DMS114 treated with DMSO at 0.1 percent for 48 hours (cell line): ENCODE results near the gene GNAQ.
"Not testable (repeated sequence)": the region's sequence is repeated elsewhere in the genome, so short reads cannot be mapped to it uniquely, and the experiment has no call there.

Experiments used
- DNase-seq: peaks from one replicate; lab custom pipeline; 2025; ENCODE audit not compliant: unreplicated experiment; lab: John Stamatoyannopoulos, UW

Gene GNAQ

GRCh38 chr9:77748214-77748772 is 283.3 kb downstream of the GNAQ start:
- DNase-seq = no peak

DNA sequence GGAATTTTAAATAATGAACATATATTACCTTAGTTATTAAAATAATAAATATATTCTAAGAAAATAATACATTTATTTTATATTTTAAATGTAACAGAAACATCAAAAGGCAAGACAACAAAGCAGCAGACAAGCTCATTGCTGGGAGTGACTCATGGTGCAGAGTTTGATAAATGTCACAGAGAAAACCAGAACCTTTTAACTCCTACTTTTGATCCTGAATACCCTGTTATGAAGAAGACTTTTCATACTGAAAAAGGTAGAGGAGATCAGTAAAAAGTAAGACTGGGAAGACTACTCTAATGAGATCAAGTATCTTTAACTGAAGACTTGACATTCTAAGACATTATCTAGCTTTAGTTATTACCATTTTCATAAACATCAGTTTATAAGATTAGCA is 284.4 kb downstream of the GNAQ start:
- no peak for DNase-seq

GRCh38 chr9:77744841-77745430 is 286.7 kb downstream of the GNAQ start:
- no peak for DNase-seq

DNA sequence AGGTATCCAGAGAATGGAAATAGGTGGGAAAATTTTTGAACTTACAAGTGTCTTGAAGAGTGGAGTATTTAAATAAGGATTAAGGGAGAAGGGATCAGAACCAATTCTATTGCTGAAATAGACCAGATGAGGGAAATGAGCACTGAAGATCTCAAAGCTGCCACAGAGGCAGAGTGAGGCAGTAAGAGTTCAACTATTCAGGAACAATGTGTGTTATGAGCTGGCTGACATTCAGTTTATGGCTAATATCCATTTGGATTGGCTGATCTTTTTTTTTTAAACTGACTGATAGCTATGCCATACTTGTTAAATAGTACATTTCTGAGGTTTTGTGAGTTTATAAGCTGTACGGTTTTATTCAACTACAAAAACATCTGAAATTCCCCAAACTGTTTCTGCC is 288.2 kb downstream of the GNAQ start:
- no peak for DNase-seq

- DNase-seq = no peak
Measured at GRCh38 chr9:77738932-77739331, 292.7 kb downstream of the GNAQ start.

- no peak for DNase-seq
Measured at GRCh38 chr9:77735494-77735893, 296.1 kb downstream of the GNAQ start.

DNA sequence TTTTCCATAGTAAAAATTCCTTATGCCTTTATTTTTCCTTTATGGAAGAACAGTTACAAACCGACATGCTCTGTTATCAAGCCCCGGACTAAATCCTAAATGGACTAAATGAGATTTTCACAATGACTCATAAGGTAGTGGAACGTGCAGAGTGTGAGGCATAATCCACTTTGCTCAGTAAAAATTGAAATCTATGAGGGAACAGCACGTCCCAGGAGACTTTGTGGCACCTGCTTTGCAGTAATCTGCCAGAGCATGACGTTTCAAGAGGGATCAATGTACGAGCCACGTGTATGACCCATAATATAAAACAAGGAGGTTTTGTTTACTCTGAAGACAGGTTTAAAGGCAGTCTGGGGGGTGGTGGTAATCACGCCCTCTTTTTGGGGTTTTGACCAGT is 299.7 kb downstream of the GNAQ start:
- no peak for DNase-seq

GRCh38 chr9:77731008-77731698 is 300.5 kb downstream of the GNAQ start:
- no peak for DNase-seq

- no peak for DNase-seq
Measured at GRCh38 chr9:77729177-77729576, 302.4 kb downstream of the GNAQ start.

DNA sequence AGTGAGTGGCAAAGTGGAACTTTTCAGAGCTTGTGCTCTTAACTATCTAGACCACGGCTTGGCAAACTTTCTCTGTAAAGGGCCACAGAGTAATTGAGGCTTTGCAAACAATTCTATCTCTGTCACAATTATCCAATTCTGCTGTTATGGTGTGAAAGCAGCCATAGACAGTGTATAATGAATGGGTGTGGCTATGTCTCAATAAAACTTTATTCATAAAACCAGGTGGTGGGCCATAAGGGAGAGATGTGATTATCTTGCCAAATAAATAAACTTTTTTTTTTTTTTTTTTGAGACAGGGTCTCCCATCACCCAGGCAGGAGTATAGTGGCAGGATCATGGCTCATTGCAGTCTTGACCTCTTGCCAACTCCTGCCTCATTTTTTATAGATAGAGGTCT is 304.8 kb downstream of the GNAQ start:
- DNase-seq = no peak

GRCh38 chr9:77726289-77726688 is 305.3 kb downstream of the GNAQ start:
- no peak for DNase-seq

DNA sequence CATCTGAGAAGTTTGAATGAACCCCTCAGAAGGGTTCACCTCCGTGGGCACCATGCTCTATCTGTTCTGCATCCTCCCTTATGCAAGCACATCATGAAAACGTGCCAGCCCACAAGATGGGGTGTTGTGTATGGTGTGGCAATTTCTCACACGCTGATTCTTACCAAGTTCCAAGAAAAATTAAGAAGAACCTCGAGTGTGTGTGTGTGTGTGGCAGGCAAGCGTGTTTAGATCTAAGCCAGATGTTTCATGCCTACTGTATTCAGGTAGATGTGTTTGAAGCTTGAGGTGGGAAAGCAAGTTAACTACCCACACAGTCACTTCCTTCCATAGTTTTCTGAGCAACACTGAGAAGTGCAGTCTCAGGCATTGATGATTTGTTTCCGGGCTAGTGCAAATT is 305.8 kb downstream of the GNAQ start:
- no peak for DNase-seq

DNA sequence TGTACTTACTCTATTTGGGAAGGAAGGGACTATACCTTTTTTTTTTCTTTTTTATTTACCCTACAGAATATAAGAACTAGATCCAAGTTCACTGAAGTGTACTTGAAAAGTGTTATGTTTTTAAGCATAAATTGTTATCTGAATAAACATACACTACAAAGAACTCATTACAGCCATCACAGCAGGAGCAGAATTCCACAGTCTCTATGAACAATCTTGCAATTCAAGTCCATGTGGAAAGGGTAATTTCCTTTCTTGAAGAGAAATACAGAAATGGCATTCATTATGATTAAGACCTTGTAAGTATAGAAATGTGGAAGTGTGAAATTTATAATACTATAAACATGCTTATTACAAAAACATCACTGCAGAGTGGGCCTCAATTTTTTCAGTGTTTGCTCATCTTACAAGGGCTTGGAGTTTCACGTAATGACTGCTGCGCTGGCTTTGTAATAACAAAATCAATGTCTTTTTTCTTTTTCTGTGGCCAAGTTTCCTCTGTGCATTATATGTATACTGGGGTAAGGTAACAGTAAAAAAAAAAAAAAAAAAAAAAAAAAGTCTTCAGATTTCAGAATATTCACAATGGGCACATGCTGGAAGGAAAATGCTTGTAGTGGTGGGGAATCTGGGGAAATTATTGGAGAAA is 306.4 kb downstream of the GNAQ start:
- no peak for DNase-seq

- DNase-seq = not testable (repeated sequence)
Measured at GRCh38 chr9:77721156-77721555, 310.5 kb downstream of the GNAQ start.

DNA sequence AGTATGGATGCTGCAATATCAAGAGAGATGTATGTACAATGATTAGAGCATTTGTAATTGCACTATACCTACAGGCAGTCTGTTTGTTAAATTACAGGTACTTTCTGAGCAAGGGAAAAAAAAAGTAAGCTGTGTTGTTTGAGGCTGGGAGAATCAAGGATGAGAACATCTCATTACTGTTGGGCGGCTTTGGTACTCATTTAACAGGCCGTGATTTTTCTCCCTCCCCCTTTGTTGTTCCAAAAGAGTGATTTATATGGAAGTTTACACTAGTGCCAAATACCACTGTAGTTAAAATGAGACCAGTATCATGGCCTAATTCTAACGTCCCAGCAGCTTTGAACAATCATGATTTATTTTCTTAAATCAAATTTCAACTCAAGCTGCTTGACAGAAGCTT is 312.3 kb downstream of the GNAQ start:
- no peak for DNase-seq

DNA sequence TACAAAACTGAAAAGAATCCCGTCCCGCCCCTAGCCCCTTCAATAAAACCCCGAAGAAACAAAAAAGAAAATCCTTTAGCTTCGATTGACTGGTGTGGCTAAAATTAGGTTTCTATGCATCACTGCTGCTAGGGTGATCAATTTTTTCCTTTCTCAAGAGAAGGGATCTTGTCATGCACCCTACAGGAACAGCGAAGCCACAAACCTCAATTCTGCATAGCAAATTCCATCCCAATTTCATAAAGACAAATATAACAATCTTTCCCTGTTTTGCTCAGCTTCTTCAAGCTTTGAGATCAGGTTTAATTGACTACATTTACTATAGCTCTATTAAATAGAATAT is 313.3 kb downstream of the GNAQ start:
- DNase-seq = not testable (repeated sequence)

DNA sequence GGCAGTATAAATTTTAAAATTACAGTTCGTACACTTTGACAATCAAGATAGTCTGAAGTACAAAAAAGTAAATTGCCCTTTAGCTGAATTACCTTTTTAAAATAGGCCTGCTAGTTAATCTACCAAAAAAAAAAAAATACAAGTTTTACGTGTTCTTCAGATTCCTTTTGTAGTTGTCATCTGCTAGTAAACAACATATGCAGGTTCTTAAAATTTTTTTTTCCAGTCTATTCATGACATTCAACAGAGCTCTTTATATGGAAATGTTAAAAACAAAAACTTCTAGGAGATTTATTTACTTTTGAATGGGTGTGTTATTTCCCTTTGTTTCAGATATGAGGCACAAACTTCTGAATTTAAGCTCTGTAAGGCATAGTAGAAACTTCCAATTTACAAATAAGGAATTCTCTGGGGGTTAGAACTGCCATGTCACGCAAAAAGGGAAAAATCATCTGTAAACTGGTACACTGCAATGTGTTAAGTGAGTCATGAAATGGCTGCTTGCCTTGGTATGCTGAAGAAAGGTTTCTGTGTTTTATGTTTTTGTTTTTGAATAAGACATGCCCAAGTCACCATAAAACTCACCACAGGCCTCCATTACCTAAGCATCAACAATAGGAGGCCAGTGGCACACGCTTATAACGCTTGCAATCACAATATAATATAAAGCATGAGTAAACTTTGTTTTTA is 313.9 kb downstream of the GNAQ start:
- DNase-seq = not testable (repeated sequence)

- DNase-seq = no peak
Measured at GRCh38 chr9:77714077-77714549, 317.5 kb downstream of the GNAQ start.

GRCh38 chr9:77712533-77713130 is 319.0 kb downstream of the GNAQ start:
- DNase-seq = no peak

- no peak for DNase-seq
Measured at GRCh38 chr9:77710965-77711648, 320.5 kb downstream of the GNAQ start.

DNA sequence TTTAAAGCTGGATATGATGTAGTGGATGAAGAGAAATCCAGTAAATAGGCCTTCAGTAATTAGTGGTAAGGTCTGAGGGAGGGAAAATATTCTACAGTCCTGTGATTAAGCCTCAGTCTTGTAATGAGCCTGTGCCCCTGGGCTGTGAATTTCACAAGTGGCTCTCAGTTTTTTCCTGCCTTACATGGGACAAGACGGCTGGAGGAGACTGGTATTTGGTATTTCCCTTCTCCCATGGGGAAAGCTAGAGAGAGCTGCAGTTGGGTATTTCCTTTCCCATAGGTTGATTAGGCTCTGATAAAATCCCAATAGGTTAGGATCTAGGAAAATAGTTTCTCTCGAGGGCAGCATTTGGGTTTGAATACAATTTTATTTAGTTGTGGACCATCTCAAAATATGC is 321.3 kb downstream of the GNAQ start:
- no peak for DNase-seq
